PC-9 (cell line): ENCODE data around the gene CWC15. TPM values are rescaled to one million over a fixed set of nuclear protein-coding genes. Genes with fewer than 3 reads are reported as not detected.

Experiments
- BruUV-seq: library from RNA; stranded (reverse); fragments of 400-500 nt; replicated peaks from 2 replicates; lab custom pipeline; 2021; lab: Mats Ljungman, UMichigan
- CTCF ChIA-PET: fragments of 300-600 bp; sonication (Branson Sonifier 250); formaldehyde crosslinking; loops from one replicate; lab custom pipeline; 2022; ENCODE audit warnings: antibody characterized with exemption; lab: Charles Lee
- POLR2A ChIA-PET: fragments of 300-600 bp; sonication (Branson Sonifier 250); formaldehyde crosslinking; loops from one replicate; lab custom pipeline; 2022; ENCODE audit warnings: antibody characterized with exemption; ENCODE audit not compliant: unreplicated experiment; lab: Charles Lee
- DNase-seq, 2 experiments: peaks; one replicate each; pipeline versions ENCODE4 v3.0.0 to v3.0.0-alpha.2; 2015 to 2022; ENCODE audit warnings: mixed read lengths in 1 of 2
- H2AFZ ChIP-seq: fragments of 200-600 bp; sonication (generic); 2 replicates; pipeline ENCODE4 v1.8.1; 2017; ENCODE audit warnings: antibody characterized with exemption
- H3F3A ChIP-seq: fragments of 200-600 bp; sonication (generic); 2 replicates; pipeline ENCODE4 v1.8.1; 2017; ENCODE audit warnings: antibody characterized with exemption, mild to moderate bottlenecking, low read depth; ENCODE audit not compliant: insufficient read depth
- H3K27ac ChIP-seq: fragments of 200-600 bp; sonication (generic); 2 replicates; pipeline ENCODE4 v1.6.1; 2016; ENCODE audit warnings: mixed run types
- H3K27me3 ChIP-seq: fragments of 200-600 bp; sonication (generic); 2 replicates; pipeline ENCODE4 v1.6.1; 2016; ENCODE audit warnings: low read depth, mixed run types; ENCODE audit not compliant: insufficient read depth
- H3K36me3 ChIP-seq: fragments of 200-600 bp; sonication (generic); 2 replicates; pipeline ENCODE4 v1.6.1; 2016; ENCODE audit warnings: low read depth, mixed run types
- H3K4me1 ChIP-seq: fragments of 200-600 bp; sonication (generic); replicated peaks from 2 replicates; pipeline ENCODE4 v1.6.1; 2016; ENCODE audit warnings: mixed run types; ENCODE audit not compliant: insufficient read depth
- H3K4me2 ChIP-seq: fragments of 200-600 bp; sonication (generic); 2 replicates; pipeline ENCODE4 v1.6.1; 2017; ENCODE audit warnings: mixed run types
- H3K4me3 ChIP-seq: fragments of 200-600 bp; sonication (generic); 2 replicates; pipeline ENCODE4 v1.6.1; 2016; ENCODE audit warnings: mixed run types
- H3K79me2 ChIP-seq: fragments of 200-600 bp; sonication (generic); 2 replicates; pipeline ENCODE4 v1.6.1; 2017; ENCODE audit warnings: low read depth, mixed run types
- H3K9me2 ChIP-seq: fragments of 200-600 bp; sonication (generic); 2 replicates; pipeline ENCODE4 v1.8.1; 2017; ENCODE audit warnings: mild to moderate bottlenecking; ENCODE audit not compliant: insufficient read depth
- H3K9me3 ChIP-seq: fragments of 200-600 bp; sonication (generic); 2 replicates; pipeline ENCODE4 v1.8.1; 2016; ENCODE audit warnings: low read depth; ENCODE audit not compliant: insufficient read depth
- H4K20me1 ChIP-seq: fragments of 200-600 bp; sonication (generic); 2 replicates; pipeline ENCODE4 v1.8.1; 2017; ENCODE audit not compliant: insufficient read depth
- EZH2 ChIP-seq: fragments of 200-600 bp; sonication (generic); IDR thresholded peaks from 2 replicates; pipeline ENCODE4 v1.8.0; 2017; ENCODE audit warnings: antibody characterized with exemption, low read depth
- intact Hi-C: fragments of 100-400 bp; cut with micrococcal nuclease; formaldehyde crosslinking; loops from one replicate; pipeline ENCODE4 v1.10.0; 2022; ENCODE audit not compliant: unreplicated experiment
- total RNA-seq: library from RNA; stranded (reverse); gene quantifications from 2 replicates; pipeline ENCODE4 v1.2.3, GENCODE V29; 2021
- TF ChIP-seq, protein P1 (sequence below): fragments of 200-600 bp; sonication (generic); conservative IDR thresholded peaks from 2 replicates; pipeline ENCODE4 v1.6.1; 2017; ENCODE audit warnings: mixed run types, antibody characterized with exemption, mild to moderate bottlenecking, moderate library complexity

The CWC15 gene
- total RNA-seq, 1 experiment from 2014 or later = 50.9 TPM

DNA sequence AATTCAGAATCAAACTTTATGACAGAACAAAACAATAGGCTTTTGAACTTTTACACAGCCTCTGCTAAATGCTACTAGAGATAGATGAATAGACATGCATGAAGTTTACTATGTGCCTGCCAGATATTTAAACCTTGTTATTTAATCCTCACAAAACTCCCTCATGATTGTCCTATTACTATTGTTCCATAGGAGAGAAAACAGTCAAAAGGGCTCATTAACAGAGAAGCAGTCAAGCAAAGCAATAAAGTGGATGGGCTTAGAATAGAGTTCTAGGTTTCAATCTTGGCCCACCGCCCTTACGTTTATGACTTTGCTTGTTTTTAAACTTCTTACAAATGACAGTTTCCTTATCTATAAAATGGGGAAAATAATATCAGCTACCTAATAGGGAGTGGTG lies 12.9 kb downstream of the CWC15 start:
- ChIA-PET CTCF (no interaction called here), POLR2A (no interaction called here)
- Histone ChIP-seq H3K9me2 (no peaks in the 10 kb centered on the region), H3F3A (peaks cover 13% of the 10 kb centered on the region; the same call in 1 of the 2 replicates), H3K4me2 (no peak overlapping the region), H4K20me1 (peaks cover 8% of the 10 kb centered on the region; the same call in 1 of the 2 replicates), H3K36me3 (peaks cover 34% of the 10 kb centered on the region), H3K79me2 (no peaks in the 10 kb centered on the region), H3K9me3 (no peaks in the 10 kb centered on the region), H3K4me3 (no peak overlapping the region), H3K27me3 (no peaks in the 10 kb centered on the region), H3K27ac (no peak overlapping the region), H2AFZ (no peak overlapping the region), H3K4me1 (no peaks in the 10 kb centered on the region)
- BruUV-seq = no TSS peak
- intact Hi-C loops = no loop called here
- TF ChIP-seq, protein P1, sequence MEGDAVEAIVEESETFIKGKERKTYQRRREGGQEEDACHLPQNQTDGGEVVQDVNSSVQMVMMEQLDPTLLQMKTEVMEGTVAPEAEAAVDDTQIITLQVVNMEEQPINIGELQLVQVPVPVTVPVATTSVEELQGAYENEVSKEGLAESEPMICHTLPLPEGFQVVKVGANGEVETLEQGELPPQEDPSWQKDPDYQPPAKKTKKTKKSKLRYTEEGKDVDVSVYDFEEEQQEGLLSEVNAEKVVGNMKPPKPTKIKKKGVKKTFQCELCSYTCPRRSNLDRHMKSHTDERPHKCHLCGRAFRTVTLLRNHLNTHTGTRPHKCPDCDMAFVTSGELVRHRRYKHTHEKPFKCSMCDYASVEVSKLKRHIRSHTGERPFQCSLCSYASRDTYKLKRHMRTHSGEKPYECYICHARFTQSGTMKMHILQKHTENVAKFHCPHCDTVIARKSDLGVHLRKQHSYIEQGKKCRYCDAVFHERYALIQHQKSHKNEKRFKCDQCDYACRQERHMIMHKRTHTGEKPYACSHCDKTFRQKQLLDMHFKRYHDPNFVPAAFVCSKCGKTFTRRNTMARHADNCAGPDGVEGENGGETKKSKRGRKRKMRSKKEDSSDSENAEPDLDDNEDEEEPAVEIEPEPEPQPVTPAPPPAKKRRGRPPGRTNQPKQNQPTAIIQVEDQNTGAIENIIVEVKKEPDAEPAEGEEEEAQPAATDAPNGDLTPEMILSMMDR = no peak
- TF ChIP-seq EZH2 = no peak
- DNase-seq = no peak

DNA sequence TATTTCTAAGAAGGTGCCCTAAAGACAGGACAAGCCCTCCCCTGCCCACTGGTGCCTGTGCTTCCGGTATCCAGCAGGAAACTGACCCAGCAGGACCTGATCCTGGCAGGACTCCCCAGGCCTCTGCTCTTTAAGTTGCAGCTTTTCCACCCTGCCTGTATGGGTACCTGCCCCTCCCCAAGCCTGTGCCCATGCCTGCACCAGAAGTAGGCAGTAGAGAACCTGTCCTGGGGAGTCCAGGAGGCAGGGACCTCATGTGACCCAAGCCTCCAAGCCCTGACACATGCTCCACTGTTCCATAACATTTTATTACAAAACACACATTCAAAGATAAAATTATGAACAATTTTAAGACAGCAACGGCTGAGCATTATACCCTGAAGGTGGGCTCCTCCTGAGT lies 14.2 kb downstream of the CWC15 start:
- no peak overlapping the region for H3K4me2 ChIP-seq
- no TSS peak for BruUV-seq
- TF ChIP-seq, protein P1 = no peak
- no peak for TF ChIP-seq EZH2
- no peak for DNase-seq
- no peak overlapping the region for H2AFZ ChIP-seq
- H3K79me2 ChIP-seq = no peaks in the 10 kb centered on the region
- peaks cover 21% of the 10 kb centered on the region; the same call in 1 of the 2 replicates for H3K36me3 ChIP-seq
- H3K4me3 ChIP-seq = no peak overlapping the region
- H3K27me3 ChIP-seq = no peaks in the 10 kb centered on the region
- no peaks in the 10 kb centered on the region for H3K4me1 ChIP-seq
- H4K20me1 ChIP-seq = peaks cover 3% of the 10 kb centered on the region; the same call in 1 of the 2 replicates
- no peaks in the 10 kb centered on the region for H3K9me2 ChIP-seq
- intact Hi-C loops = no loop called here
- no peaks in the 10 kb centered on the region for H3K9me3 ChIP-seq
- CTCF ChIA-PET = no interaction called here
- peaks cover 13% of the 10 kb centered on the region; the same call in 1 of the 2 replicates for H3F3A ChIP-seq
- POLR2A ChIA-PET = interaction anchor here (0.6 kb wide), 1 partner anchor 23 kb away, joined by 3 read pairs; no protein-coding TSS in a partner anchor
- H3K27ac ChIP-seq = no peak overlapping the region

DNA sequence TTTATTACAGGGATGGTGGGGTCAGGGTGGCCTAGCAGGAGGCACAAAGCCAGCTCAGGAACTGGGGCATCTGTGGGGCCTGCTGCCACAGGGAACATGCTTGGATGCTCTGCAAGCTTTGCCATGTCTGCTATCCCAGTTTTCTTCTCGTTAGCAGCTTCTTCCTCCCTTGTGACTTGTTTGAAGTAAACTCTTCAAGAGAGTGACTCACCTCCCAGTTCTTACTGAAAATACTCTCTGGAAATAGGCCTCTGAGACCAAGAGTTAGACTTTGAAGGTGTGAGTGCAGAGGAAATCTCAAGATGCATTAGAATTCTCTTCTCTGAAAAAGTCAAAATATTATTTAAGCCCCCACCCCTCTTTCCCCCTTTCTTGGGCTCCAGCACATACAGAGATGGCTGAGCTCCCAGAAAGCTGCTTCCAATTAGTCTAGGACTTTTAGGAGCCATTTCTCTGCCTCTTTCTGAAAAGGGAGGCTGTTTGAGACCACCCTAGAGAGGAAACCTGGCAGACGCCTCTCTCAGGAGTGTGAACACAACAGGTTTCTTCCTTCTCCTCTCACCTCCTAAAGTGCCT lies 15.1 kb downstream of the CWC15 start:
- Histone ChIP-seq H3K27ac (no peak overlapping the region), H2AFZ (no peak overlapping the region), H3K4me3 (no peak overlapping the region), H3F3A (peaks cover 13% of the 10 kb centered on the region; the same call in 1 of the 2 replicates), H3K9me2 (no peaks in the 10 kb centered on the region), H3K27me3 (no peaks in the 10 kb centered on the region), H4K20me1 (peaks cover 3% of the 10 kb centered on the region; the same call in 1 of the 2 replicates), H3K9me3 (no peaks in the 10 kb centered on the region), H3K79me2 (no peaks in the 10 kb centered on the region), H3K4me1 (no peaks in the 10 kb centered on the region), H3K4me2 (no peak overlapping the region), H3K36me3 (peaks cover 14% of the 10 kb centered on the region; the same call in 1 of the 2 replicates)
- TF ChIP-seq, protein P1 = no peak
- no peak for TF ChIP-seq EZH2
- ChIA-PET CTCF (no interaction called here), POLR2A (no interaction called here)
- intact Hi-C loops = no loop called here
- DNase-seq = no peak
- no TSS peak for BruUV-seq
